Effector memory CD8-positive, alpha-beta T cell (primary cell): ENCODE results near the gene THYN1.

Experiments used
- ATAC-seq: fragments of 150-1000 bp; cut with Tn5 transposase; replicated peaks from 2 replicates; pipeline ENCODE4 v1.10.0; 2021; ENCODE audit warnings: mild to moderate bottlenecking, moderate library complexity
- DNase-seq, 3 experiments: peaks; one replicate each; pipeline ENCODE4 v3.0.0; 2021
- H3K27ac Mint-ChIP-seq, 2 donors: one replicate each; pipeline ENCODE4 v1.8.0; 2022; ENCODE audit warnings: mild to moderate bottlenecking in 2 of 2, mixed read lengths in 2 of 2, moderate library complexity in 2 of 2
- H3K27me3 Mint-ChIP-seq, 2 donors: one replicate each; pipeline ENCODE4 v1.8.0; 2022; ENCODE audit warnings: mixed read lengths in 2 of 2
- H3K36me3 Mint-ChIP-seq: one replicate; pipeline ENCODE4 v1.8.0; 2022; ENCODE audit warnings: mild to moderate bottlenecking, moderate library complexity, mixed read lengths; ENCODE audit not compliant: insufficient read depth
- H3K4me1 Mint-ChIP-seq, 2 donors: one replicate each; pipeline ENCODE4 v1.8.0; 2022; ENCODE audit warnings: low read depth in 2 of 2, mixed read lengths in 2 of 2
- H3K4me3 Mint-ChIP-seq, 2 donors: one replicate each; pipeline ENCODE4 v1.8.0; 2022; ENCODE audit warnings: mild to moderate bottlenecking in 2 of 2, mixed read lengths in 2 of 2, moderate library complexity in 2 of 2
- H3K9me3 Mint-ChIP-seq, 2 donors: one replicate each; pipeline ENCODE4 v1.8.0; 2022; ENCODE audit warnings: mixed read lengths in 2 of 2

THYN1 gene

GRCh38 chr11:134252346-134253187, 585 bp downstream of the THYN1 start:
- ATAC-seq (peak; percentile 18), DNase-seq (peak in 1 of 3 experiments; percentile 15)
- peak overlapping the region; percentile 84 to 95 for H3K27ac Mint-ChIP-seq
- peak overlapping the region; percentile 94 to 99 for H3K4me3 Mint-ChIP-seq
- H3K36me3 Mint-ChIP-seq: peaks cover 22% of the 10 kb centered on the region
- peaks cover 21 to 39% of the 10 kb centered on the region in 2 donors for H3K4me1 Mint-ChIP-seq
- H3K9me3 Mint-ChIP-seq: no peaks in the 10 kb centered on the region
- H3K27me3 Mint-ChIP-seq: no peaks in the 10 kb centered on the region

GRCh38 chr11:134250675-134251074, 2.5 kb downstream of the THYN1 start:
- H3K4me1 Mint-ChIP-seq: peaks cover 18 to 35% of the 10 kb centered on the region in 2 donors
- H3K36me3 Mint-ChIP-seq: peaks cover 28% of the 10 kb centered on the region
- ATAC-seq (no peak), DNase-seq (no peak)
- H3K4me3 Mint-ChIP-seq: no peak overlapping the region
- no peaks in the 10 kb centered on the region for H3K9me3 Mint-ChIP-seq
- H3K27ac Mint-ChIP-seq: no peak overlapping the region
- no peaks in the 10 kb centered on the region for H3K27me3 Mint-ChIP-seq

- Mint-ChIP-seq H3K9me3 (no peaks in the 10 kb centered on the region), H3K36me3 (peaks cover 30% of the 10 kb centered on the region), H3K4me3 (no peak overlapping the region), H3K27me3 (no peaks in the 10 kb centered on the region), H3K27ac (no peak overlapping the region), H3K4me1 (peaks cover 16 to 32% of the 10 kb centered on the region in 2 donors)
- no peak for ATAC-seq
- DNase-seq: no peak
Measured at GRCh38 chr11:134250246-134250645, 2.9 kb downstream of the THYN1 start.

GRCh38 chr11:134248910-134249480, 4.2 kb downstream of the THYN1 start:
- Mint-ChIP-seq H3K36me3 (peaks cover 41% of the 10 kb centered on the region), H3K27me3 (no peaks in the 10 kb centered on the region), H3K9me3 (no peaks in the 10 kb centered on the region), H3K27ac (peak overlapping the region in 1 of 2 donors; percentile 85), H3K4me3 (no peak overlapping the region), H3K4me1 (peaks cover 12 to 21% of the 10 kb centered on the region in 2 donors)
- no peak for DNase-seq
- ATAC-seq: no peak

GRCh38 chr11:134246678-134247077, 6.5 kb downstream of the THYN1 start:
- peak overlapping the region in 1 of 2 donors; percentile 29 for H3K27ac Mint-ChIP-seq

GRCh38 chr11:134246100-134246499, 7.1 kb downstream of the THYN1 start:
- no peak for DNase-seq
- Mint-ChIP-seq H3K4me1 (no peaks in the 10 kb centered on the region), H3K9me3 (no peaks in the 10 kb centered on the region), H3K27me3 (no peaks in the 10 kb centered on the region), H3K4me3 (no peak overlapping the region), H3K36me3 (peaks cover 57% of the 10 kb centered on the region), H3K27ac (peak overlapping the region in 1 of 2 donors; percentile 29)
- no peak for ATAC-seq

More at GRCh38 chr11:134246678-134247077, 6.5 kb downstream of the THYN1 start:
- Mint-ChIP-seq H3K9me3 (no peaks in the 10 kb centered on the region), H3K4me3 (no peak overlapping the region), H3K4me1 (peaks cover 0 to 4% of the 10 kb centered on the region in 2 donors), H3K27me3 (no peaks in the 10 kb centered on the region), H3K36me3 (peaks cover 54% of the 10 kb centered on the region)
- ATAC-seq (no peak), DNase-seq (no peak)

GRCh38 chr11:134245434-134245833, 7.7 kb downstream of the THYN1 start:
- no peak overlapping the region for H3K4me3 Mint-ChIP-seq
- ATAC-seq: no peak
- H3K27ac Mint-ChIP-seq: no peak overlapping the region
- H3K4me1 Mint-ChIP-seq: no peaks in the 10 kb centered on the region
- no peaks in the 10 kb centered on the region for H3K27me3 Mint-ChIP-seq
- no peaks in the 10 kb centered on the region for H3K9me3 Mint-ChIP-seq
- no peak for DNase-seq
- H3K36me3 Mint-ChIP-seq: peaks cover 57% of the 10 kb centered on the region

GRCh38 chr11:134244593-134244992, 8.6 kb downstream of the THYN1 start:
- DNase-seq: peak in 1 of 3 experiments; percentile 24
- Mint-ChIP-seq H3K27ac (peak overlapping the region; percentile 26 to 75), H3K9me3 (no peaks in the 10 kb centered on the region), H3K4me1 (no peaks in the 10 kb centered on the region), H3K4me3 (no peak overlapping the region), H3K27me3 (no peaks in the 10 kb centered on the region), H3K36me3 (peaks cover 57% of the 10 kb centered on the region)
- peak; percentile 63 for ATAC-seq

- Mint-ChIP-seq H3K4me3 (no peak overlapping the region), H3K27me3 (no peaks in the 10 kb centered on the region), H3K27ac (peak overlapping the region in 1 of 2 donors; percentile 75), H3K9me3 (no peaks in the 10 kb centered on the region), H3K4me1 (no peaks in the 10 kb centered on the region), H3K36me3 (peaks cover 56% of the 10 kb centered on the region)
- no peak for DNase-seq
- no peak for ATAC-seq
Measured at GRCh38 chr11:134243913-134244312, 9.2 kb downstream of the THYN1 start.

GRCh38 chr11:134242376-134242775, 10.8 kb downstream of the THYN1 start:
- peaks cover 47% of the 10 kb centered on the region for H3K36me3 Mint-ChIP-seq
- no peaks in the 10 kb centered on the region for H3K9me3 Mint-ChIP-seq
- no peak for DNase-seq
- ATAC-seq: no peak
- peak overlapping the region in 1 of 2 donors; percentile 35 for H3K27ac Mint-ChIP-seq
- H3K27me3 Mint-ChIP-seq: no peaks in the 10 kb centered on the region
- no peak overlapping the region for H3K4me3 Mint-ChIP-seq
- no peaks in the 10 kb centered on the region for H3K4me1 Mint-ChIP-seq

GRCh38 chr11:134240592-134240991, 12.6 kb downstream of the THYN1 start:
- DNase-seq (no peak), ATAC-seq (no peak)
- peaks cover 0 to 5% of the 10 kb centered on the region in 2 donors for H3K4me1 Mint-ChIP-seq
- no peaks in the 10 kb centered on the region for H3K27me3 Mint-ChIP-seq
- H3K4me3 Mint-ChIP-seq: no peak overlapping the region
- H3K9me3 Mint-ChIP-seq: no peaks in the 10 kb centered on the region
- peaks cover 49% of the 10 kb centered on the region for H3K36me3 Mint-ChIP-seq
- no peak overlapping the region for H3K27ac Mint-ChIP-seq

GRCh38 chr11:134238956-134239355, 14.2 kb downstream of the THYN1 start:
- Mint-ChIP-seq H3K27me3 (no peaks in the 10 kb centered on the region), H3K36me3 (peaks cover 49% of the 10 kb centered on the region), H3K4me3 (no peak overlapping the region), H3K4me1 (peaks cover 0 to 5% of the 10 kb centered on the region in 2 donors), H3K27ac (no peak overlapping the region), H3K9me3 (no peaks in the 10 kb centered on the region)
- ATAC-seq: no peak
- no peak for DNase-seq

- Mint-ChIP-seq H3K4me3 (no peak overlapping the region), H3K27me3 (no peaks in the 10 kb centered on the region), H3K4me1 (peaks cover 8 to 11% of the 10 kb centered on the region in 2 donors), H3K9me3 (no peaks in the 10 kb centered on the region), H3K36me3 (peaks cover 39% of the 10 kb centered on the region), H3K27ac (no peak overlapping the region)
- DNase-seq (no peak), ATAC-seq (no peak)
Measured at GRCh38 chr11:134237557-134237922, 15.6 kb downstream of the THYN1 start.
